GM04504 (cell line): ENCODE data around the gene REXO4.
"Not testable (repeated sequence)": the region's sequence is repeated elsewhere in the genome, so short reads cannot be mapped to it uniquely, and the experiment has no call there.

Experiments used
- DNase-seq: peaks from one replicate; pipeline ENCODE4 v3.0.0-alpha.2; 2012; ENCODE audit warnings: low read depth

REXO4 gene

GRCh38 chr9:133417541-133418461, at the start of gene REXO4:
Gene REXO4 (minus strand): TSS chr9:133418010. CDS start chr9:133417844, 166 bp downstream.
- peak; percentile 72 for DNase-seq

GRCh38 chr9:133467101-133467500, 49.3 kb upstream of the REXO4 start:
- no peak for DNase-seq

- no peak for DNase-seq
Observed at GRCh38 chr9:133465984-133466383, 48.2 kb upstream of the REXO4 start.

- no peak for DNase-seq
Observed at GRCh38 chr9:133464638-133465037, 46.8 kb upstream of the REXO4 start.

GRCh38 chr9:133463864-133464615, 46.2 kb upstream of the REXO4 start:
- DNase-seq: no peak

- no peak for DNase-seq
Observed at GRCh38 chr9:133463234-133463863, 45.5 kb upstream of the REXO4 start.

GRCh38 chr9:133461975-133462374, 44.2 kb upstream of the REXO4 start:
- DNase-seq: no peak

GRCh38 chr9:133460405-133461175, 42.8 kb upstream of the REXO4 start:
- DNase-seq: no peak

GRCh38 chr9:133459476-133460404, 41.9 kb upstream of the REXO4 start, which contains the start of gene CACFD1:
Gene CACFD1 (plus strand): TSS chr9:133459978. CDS start chr9:133460067, 89 bp downstream.
- peak; percentile 75 for DNase-seq

GRCh38 chr9:133458643-133459312, 41.0 kb upstream of the REXO4 start:
- DNase-seq: no peak

GRCh38 chr9:133457748-133458147, 39.9 kb upstream of the REXO4 start:
- no peak for DNase-seq

GRCh38 chr9:133457233-133457632, 39.4 kb upstream of the REXO4 start:
- no peak for DNase-seq

GRCh38 chr9:133456409-133456808, 38.6 kb upstream of the REXO4 start:
- DNase-seq: no peak

- no peak for DNase-seq
Observed at GRCh38 chr9:133455936-133456335, 38.1 kb upstream of the REXO4 start.

- no peak for DNase-seq
Observed at GRCh38 chr9:133454943-133455673, 37.3 kb upstream of the REXO4 start.

GRCh38 chr9:133454325-133454724, 36.5 kb upstream of the REXO4 start:
- DNase-seq: no peak

GRCh38 chr9:133453651-133454050, 35.8 kb upstream of the REXO4 start:
- DNase-seq: no peak

- no peak for DNase-seq
Observed at GRCh38 chr9:133452562-133452961, 34.8 kb upstream of the REXO4 start.

GRCh38 chr9:133451865-133452264, 34.1 kb upstream of the REXO4 start:
- DNase-seq: not testable (repeated sequence)
